ENCODE results near the gene CSNK1E. TPM values are rescaled to one million over a fixed set of nuclear protein-coding genes. Genes with fewer than 3 reads are reported as not detected.
"Not testable (repeated sequence)": the region's sequence is repeated elsewhere in the genome, so short reads cannot be mapped to it uniquely, and the experiment has no call there.

The CSNK1E gene
- total and polyA plus RNA-seq, 5 experiments from 2014 or later: 9.1 to 116 (median 16.1) TPM

DNA sequence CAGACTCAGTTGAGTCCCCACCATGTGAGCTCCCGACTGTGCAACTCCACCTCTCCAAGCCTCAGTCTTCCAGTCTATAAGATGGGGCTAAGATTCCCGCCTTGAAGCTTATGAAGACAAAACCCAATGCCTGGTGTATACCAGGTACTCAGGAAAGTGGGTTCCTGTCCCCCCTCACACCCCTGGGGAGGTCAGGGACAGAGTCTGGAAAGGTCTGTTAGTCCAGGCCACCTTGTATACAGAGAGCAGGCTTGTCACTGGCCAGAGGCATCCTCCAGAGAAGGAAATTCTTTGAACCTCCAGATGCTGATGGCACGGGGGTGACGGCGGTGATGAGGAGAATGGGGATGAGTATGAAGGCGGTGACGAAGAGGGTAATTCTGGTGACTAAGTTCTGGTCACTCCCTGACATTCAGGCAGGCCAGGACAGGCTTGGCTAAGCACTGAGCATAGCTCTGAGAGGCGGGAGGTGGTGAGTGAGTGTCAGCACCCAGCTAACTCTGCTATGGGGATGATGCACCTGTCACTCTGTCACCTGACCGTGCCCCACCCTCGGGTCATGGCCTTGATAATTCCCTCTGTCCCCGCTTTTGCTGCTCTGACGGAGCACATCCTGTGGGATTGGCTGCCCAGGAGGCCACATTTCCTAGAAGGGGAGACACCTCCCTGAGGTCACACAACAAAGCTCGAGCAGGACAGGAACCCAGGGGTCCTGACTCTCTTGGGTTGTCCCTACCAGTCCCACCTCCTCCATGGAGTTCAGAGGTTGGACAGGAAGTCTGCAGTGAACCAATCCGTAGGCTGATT lies 30.9 kb upstream of the CSNK1E start:
- POLR2A ChIA-PET: no interaction called here
- peaks cover 3 to 18% (median 8%) of the 10 kb centered on the region in 5 donors for H3K27me3 Mint-ChIP-seq
- H3K27ac Mint-ChIP-seq: peak overlapping the region in 2 of 10 donors; percentile 11 to 53
- no peaks in the 10 kb centered on the region for H3K9me3 Mint-ChIP-seq
- H3K4me3 Mint-ChIP-seq: no peak overlapping the region
- DNase-seq (peak in 1 of 10 donors; percentile 14), ATAC-seq (no peak)
- H3K36me3 Mint-ChIP-seq: no peaks in the 10 kb centered on the region
- peaks cover 0 to 3% (median under 1%) of the 10 kb centered on the region in 4 donors for H3K4me1 Mint-ChIP-seq

DNA sequence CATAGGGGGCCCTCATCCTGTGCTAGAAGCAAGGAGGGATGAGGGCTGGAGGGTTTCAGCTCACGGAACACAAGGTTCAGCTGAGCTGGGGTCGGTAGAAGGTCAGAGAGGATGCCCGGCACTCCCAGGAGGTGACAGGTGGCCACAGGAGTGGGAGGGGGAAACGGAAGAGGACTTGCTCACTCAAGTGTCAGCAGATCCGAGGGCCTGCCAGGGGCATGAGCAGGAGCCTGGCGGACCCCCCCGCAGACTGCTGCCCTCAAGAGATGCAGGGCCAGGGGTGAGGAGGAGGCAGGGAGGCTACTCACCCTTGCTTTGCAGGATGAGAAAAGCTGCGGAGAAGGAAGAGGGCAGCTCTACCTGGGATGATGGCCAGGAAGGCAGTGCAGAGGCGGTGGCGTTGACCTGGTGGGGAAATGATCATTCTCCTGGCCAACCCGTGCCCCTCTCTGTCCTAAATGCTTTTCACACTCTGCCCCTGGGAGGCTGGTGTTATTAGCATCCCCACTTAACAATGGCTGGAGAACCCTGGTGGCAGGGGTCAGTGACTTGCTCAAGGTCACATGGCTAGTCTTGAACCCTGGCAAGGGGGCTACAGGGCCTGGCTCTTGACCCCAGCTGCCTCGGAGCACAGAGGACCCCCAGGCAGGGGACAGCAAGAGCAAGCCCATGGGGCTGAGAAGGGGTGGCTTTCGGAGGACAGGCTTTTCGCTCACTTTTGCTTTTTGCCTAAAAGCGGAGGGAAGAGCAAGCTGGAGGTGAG lies 30.1 kb upstream of the CSNK1E start:
- Mint-ChIP-seq H3K27ac (peak overlapping the region in 3 of 10 donors; percentile 11 to 53 (median 48)), H3K4me3 (no peak overlapping the region), H3K4me1 (peaks cover 0 to 3% (median 0%) of the 10 kb centered on the region in 4 donors), H3K9me3 (no peaks in the 10 kb centered on the region), H3K36me3 (no peaks in the 10 kb centered on the region), H3K27me3 (peaks cover 3 to 19% (median 8%) of the 10 kb centered on the region in 5 donors)
- POLR2A ChIA-PET: no interaction called here
- ATAC-seq (no peak), DNase-seq (peak in 1 of 10 donors; percentile 15)

DNA sequence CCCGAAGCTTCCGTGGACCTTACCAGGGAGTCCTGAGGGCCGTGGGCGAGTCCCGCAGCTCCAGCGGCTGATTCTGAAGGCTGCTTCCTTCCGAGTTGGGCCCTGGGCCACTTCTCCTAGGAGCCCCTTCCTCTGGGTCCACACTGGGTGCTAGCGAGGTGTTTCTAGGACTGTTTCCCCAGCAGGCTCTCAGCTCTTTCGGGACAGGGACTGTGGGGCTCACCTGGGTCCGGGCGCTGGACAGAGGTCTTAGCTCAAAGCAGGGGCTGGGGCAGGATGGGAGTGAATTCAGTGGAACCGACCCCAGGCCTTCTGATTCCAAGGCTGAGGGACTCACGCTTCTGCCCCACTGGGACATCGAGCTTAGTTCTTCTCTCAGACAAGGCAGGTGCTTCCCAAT lies 29.3 kb upstream of the CSNK1E start:
- H3K4me3 Mint-ChIP-seq: no peak overlapping the region
- no peaks in the 10 kb centered on the region for H3K36me3 Mint-ChIP-seq
- ATAC-seq: no peak
- POLR2A ChIA-PET: no interaction called here
- H3K27ac Mint-ChIP-seq: peak overlapping the region in 1 of 10 donors; percentile 53
- no peaks in the 10 kb centered on the region for H3K9me3 Mint-ChIP-seq
- peaks cover 0 to 3% (median 0%) of the 10 kb centered on the region in 4 donors for H3K4me1 Mint-ChIP-seq
- peaks cover 3 to 19% (median 8%) of the 10 kb centered on the region in 5 donors for H3K27me3 Mint-ChIP-seq
- DNase-seq: peak in 1 of 10 donors; percentile 15

DNA sequence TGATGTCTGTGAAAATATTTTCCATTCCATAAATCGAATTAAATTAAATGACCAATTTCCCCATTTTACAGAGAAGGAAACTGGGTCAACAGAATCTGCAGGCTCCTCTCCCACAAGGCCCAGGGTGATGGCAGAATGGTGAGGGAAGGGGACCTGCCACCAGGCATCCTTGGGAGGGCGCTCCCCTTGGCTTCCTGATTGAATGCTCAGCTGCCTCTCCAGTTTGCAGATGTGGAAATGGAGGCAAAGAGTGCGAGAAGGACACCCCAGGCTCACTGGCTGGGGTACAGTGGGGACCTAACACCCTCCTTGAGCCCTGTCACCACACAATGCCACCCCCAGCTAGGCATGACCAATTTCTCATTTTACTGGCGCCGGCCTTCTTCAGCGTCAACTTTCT lies 28.5 kb upstream of the CSNK1E start:
- peaks cover 0 to 3% (median 0%) of the 10 kb centered on the region in 4 donors for H3K4me1 Mint-ChIP-seq
- H3K27ac Mint-ChIP-seq: no peak overlapping the region
- ATAC-seq (no peak), DNase-seq (peak in 1 of 10 donors; percentile 14)
- no peaks in the 10 kb centered on the region for H3K9me3 Mint-ChIP-seq
- peaks cover 3 to 20% (median 8%) of the 10 kb centered on the region in 5 donors for H3K27me3 Mint-ChIP-seq
- H3K36me3 Mint-ChIP-seq: no peaks in the 10 kb centered on the region
- no peak overlapping the region for H3K4me3 Mint-ChIP-seq
- POLR2A ChIA-PET: no interaction called here

DNA sequence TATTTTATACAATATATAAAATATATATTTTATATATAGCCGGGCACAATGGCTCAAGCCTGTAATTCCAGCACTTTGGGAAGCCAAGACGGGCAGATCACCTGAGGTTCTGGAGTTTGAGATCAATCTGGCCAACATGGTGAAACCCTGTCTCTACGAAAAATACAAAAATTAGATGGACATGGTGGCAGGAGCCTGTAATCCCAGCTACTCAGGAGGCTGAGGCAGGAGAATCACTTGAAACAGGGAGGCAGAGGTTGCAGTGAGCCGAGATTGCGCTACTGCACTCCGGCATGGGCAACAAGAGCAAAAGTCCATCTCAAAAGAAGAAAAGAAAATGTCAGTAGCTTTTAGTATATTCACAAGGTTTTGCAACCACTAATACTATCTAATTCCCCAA lies 22.7 kb upstream of the CSNK1E start:
- H3K27ac Mint-ChIP-seq: peak overlapping the region in 1 of 10 donors; percentile 59
- H3K9me3 Mint-ChIP-seq, ATAC-seq, DNase-seq, H3K27me3 Mint-ChIP-seq, POLR2A ChIA-PET, H3K36me3 Mint-ChIP-seq, H3K4me3 Mint-ChIP-seq: not testable (repeated sequence)
- H3K4me1 Mint-ChIP-seq: peaks cover 0 to 11% (median 5%) of the 10 kb centered on the region in 4 donors

DNA sequence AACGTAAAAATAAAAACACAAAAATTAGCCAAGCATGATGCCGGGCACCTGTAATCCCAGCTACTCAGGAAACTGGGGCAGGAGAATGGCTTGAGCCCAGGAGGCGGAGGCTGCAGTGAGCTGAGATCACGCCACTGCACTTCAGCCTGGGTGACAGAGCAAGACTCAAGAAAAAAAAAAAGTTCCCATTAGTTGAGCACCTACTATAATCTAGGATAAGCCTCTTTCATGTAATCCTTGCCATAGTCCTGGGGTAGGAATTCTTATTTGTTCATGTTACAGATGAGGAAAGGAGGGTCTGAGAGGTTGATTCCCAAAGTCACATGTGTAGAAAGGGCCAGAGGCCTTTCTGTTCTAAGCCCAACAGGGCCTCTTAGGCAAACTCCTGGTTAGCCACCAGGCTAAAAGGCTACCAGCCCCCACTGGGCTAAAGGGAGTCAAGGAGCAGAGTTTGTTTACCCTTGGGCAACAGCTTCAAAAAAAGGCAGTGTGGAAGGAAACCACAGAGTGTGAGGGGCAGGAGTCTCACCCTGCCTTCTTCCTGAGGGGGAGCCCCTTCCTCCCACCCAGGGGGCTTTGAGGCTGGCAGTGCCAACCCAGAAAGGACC lies 21.6 kb upstream of the CSNK1E start:
- peak overlapping the region in 1 of 10 donors; percentile 2 for H3K4me3 Mint-ChIP-seq
- peaks cover 0 to 9% (median 4%) of the 10 kb centered on the region in 5 donors for H3K27me3 Mint-ChIP-seq
- no peaks in the 10 kb centered on the region for H3K9me3 Mint-ChIP-seq
- H3K27ac Mint-ChIP-seq: no peak overlapping the region
- H3K36me3 Mint-ChIP-seq: no peaks in the 10 kb centered on the region
- POLR2A ChIA-PET: no interaction called here
- H3K4me1 Mint-ChIP-seq: peaks cover 0 to 11% (median 5%) of the 10 kb centered on the region in 4 donors
- DNase-seq: no peak
- ATAC-seq: no peak

DNA sequence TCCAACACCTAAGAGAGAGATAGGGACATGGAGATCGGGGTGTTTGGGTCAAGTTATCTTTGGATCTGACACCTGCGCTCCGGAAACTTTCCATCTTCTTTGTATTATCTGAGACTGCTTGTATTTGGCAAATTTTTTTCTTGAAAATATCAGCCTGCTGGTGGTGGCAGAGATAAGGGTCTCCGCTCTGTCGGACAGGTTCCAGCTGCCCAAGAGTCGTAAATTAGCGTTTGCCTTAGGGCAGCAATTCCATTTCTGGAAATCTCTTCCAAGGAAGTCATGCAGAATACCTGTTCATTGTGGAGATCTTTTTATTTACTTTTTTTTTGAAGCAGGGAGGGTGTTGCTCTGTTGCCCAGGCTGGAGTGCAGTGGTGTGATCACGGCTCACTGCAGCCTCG lies 19.5 kb upstream of the CSNK1E start:
- Mint-ChIP-seq H3K4me1 (peaks cover 0 to 11% (median 5%) of the 10 kb centered on the region in 4 donors), H3K9me3 (no peaks in the 10 kb centered on the region), H3K4me3 (peak overlapping the region; percentile 61 to 81 (median 73)), H3K27ac (peak overlapping the region in 3 of 10 donors; percentile 15 to 84 (median 31)), H3K36me3 (no peaks in the 10 kb centered on the region), H3K27me3 (peaks cover 0 to 7% (median 4%) of the 10 kb centered on the region in 5 donors)
- ATAC-seq: no peak
- DNase-seq: no peak
- POLR2A ChIA-PET: no interaction called here

DNA sequence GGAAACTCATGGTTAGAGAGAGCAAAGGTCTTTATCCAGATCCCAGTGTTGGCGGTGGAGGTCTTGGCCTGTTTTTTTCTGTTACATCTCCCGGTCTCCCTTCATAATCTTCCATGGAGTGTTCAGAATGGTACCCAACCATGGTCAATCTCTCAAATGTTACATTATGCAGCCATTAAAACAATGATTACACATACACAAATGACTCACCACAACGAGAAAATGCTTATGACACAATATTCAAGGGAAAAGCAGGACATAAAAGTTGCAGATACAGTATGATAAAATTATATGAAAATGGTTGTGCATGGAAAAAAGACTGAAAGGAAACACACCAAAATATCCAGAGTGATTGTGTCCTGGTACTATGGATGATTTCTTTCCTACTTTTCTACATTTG lies 17.8 kb upstream of the CSNK1E start:
- Mint-ChIP-seq H3K36me3 (no peaks in the 10 kb centered on the region), H3K4me3 (peak overlapping the region in 8 of 10 donors; percentile 11 to 72 (median 52)), H3K4me1 (peaks cover 0 to 11% (median 5%) of the 10 kb centered on the region in 4 donors), H3K9me3 (no peaks in the 10 kb centered on the region), H3K27me3 (peaks cover 0 to 6% (median 4%) of the 10 kb centered on the region in 5 donors), H3K27ac (no peak overlapping the region)
- DNase-seq (no peak), ATAC-seq (no peak)
- POLR2A ChIA-PET: no interaction called here

DNA sequence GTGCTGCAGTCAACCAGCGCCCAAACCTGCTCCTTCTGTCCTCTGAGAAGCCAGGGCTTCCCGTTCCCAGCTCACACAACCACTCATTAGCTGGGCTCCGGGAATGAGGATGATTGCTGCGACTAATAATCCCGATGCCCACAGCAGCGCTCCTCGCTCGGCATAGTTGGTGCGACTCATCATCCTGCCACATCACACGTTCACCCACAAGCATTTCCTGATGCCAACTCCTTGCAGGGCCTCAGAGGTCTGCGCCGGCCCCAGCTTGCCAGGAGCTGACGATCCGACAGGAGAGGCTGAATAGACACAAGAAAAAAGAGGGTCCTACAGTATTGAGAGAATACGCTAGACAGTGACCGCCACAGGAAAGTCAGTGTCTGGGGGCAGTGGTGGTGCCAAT lies 10.6 kb upstream of the CSNK1E start:
- POLR2A ChIA-PET: no interaction called here
- Mint-ChIP-seq H3K4me1 (peaks cover 0 to 8% (median 5%) of the 10 kb centered on the region in 4 donors), H3K9me3 (no peaks in the 10 kb centered on the region), H3K27ac (peak overlapping the region in 6 of 10 donors; percentile 8 to 84 (median 54)), H3K27me3 (peaks cover 0 to 4% (median 0%) of the 10 kb centered on the region in 5 donors), H3K36me3 (no peaks in the 10 kb centered on the region), H3K4me3 (peak overlapping the region in 8 of 10 donors; percentile 20 to 75 (median 51))
- DNase-seq (no peak), ATAC-seq (no peak)

DNA sequence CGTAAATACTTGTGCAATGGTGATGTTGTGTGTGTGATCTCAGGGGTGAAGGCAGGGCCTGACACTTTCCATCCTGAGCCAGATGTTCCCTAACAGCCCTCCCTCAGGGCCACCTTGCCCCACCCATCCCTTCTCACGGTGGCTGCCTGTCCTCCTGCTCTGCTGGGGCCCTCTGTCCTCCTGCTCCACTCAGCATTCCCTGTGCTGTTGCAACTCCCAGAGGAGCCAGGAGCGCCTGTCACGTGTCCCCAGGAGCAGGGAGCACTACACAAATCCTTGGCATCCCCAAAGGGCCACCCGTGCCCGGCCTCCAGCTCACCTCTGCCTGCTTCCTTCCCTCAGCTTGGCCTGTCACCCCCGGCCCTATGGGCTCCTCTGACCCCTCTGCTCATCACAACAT lies 10.2 kb upstream of the CSNK1E start:
- Mint-ChIP-seq H3K9me3 (no peaks in the 10 kb centered on the region), H3K27ac (peak overlapping the region in 6 of 10 donors; percentile 8 to 84 (median 70)), H3K4me1 (peaks cover 0 to 8% (median 5%) of the 10 kb centered on the region in 4 donors), H3K36me3 (no peaks in the 10 kb centered on the region), H3K4me3 (peak overlapping the region in 8 of 10 donors; percentile 20 to 75 (median 51)), H3K27me3 (peaks cover 0 to 4% (median 0%) of the 10 kb centered on the region in 5 donors)
- DNase-seq: no peak
- POLR2A ChIA-PET: no interaction called here
- no peak for ATAC-seq

DNA sequence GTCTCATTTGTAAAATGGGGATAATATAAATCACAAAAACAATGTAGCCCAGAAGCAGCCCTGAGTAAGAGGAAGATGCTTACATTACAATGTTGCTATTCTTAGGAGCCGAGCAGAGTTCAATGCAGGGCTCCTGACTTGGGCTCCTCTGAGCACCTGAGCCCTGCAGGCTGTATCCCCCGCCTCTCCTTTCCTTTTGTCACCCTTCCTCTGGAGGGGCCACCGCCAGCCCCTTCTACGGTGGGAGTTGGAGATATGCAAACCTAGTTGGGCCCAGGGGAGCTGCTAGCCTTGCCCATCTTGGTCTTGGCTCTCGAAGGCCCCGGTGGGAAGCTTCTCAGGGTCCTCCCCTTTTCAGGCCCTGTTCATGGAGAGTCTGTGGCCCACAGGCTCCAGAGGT lies 8.4 kb upstream of the CSNK1E start:
- peaks cover 0 to 8% (median 5%) of the 10 kb centered on the region in 4 donors for H3K4me1 Mint-ChIP-seq
- H3K9me3 Mint-ChIP-seq: no peaks in the 10 kb centered on the region
- H3K36me3 Mint-ChIP-seq: no peaks in the 10 kb centered on the region
- peaks cover 0 to 4% (median 0%) of the 10 kb centered on the region in 5 donors for H3K27me3 Mint-ChIP-seq
- no peak overlapping the region for H3K27ac Mint-ChIP-seq
- DNase-seq (no peak), ATAC-seq (no peak)
- no peak overlapping the region for H3K4me3 Mint-ChIP-seq
- POLR2A ChIA-PET: interaction anchor here (1.4 kb wide), 1 partner anchor 12 kb away, joined by 4 read pairs; no protein-coding TSS in a partner anchor

DNA sequence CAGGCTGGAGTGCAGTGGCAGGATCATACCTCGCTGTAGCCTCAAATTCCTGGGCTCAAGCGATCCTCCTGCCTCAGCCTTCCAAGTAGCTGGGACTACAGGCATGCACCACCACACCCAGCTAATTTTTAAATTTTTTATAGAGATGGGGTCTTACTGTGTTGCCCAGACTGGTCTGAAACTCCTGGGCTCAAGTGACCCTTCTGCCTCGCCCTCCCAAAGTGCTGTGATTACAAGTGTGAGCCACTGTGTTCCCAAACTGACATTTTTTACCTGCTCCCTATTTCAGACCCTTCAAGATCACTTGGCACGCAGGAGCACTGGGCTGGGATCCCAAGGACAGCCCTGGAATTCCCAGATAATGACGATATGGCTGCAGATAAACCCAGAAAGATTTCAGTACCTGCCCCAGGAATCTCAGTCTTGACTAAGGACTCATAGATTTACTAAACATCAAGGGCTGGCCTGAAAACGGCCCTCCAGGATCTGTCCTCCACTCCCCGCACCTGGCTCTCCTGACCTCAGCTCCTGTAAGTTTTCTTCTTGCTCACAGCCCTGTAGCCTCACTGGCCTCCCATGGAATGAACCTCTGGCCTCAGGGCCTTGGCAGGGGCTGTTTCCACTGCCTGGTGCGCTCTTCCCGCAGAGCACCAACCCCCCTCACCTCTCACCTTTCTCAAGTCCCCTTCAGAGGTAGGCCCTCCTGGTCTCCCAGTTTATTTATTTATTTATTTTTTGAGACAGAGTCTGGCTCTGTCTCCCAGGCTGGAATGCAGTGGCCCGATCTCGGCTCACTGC lies 3.6 kb upstream of the CSNK1E start:
- ATAC-seq (no peak), DNase-seq (no peak)
- Mint-ChIP-seq H3K4me3 (peak overlapping the region in 2 of 10 donors; percentile 34 to 50), H3K36me3 (no peaks in the 10 kb centered on the region), H3K27me3 (no peaks in the 10 kb centered on the region), H3K27ac (peak overlapping the region in 3 of 10 donors; percentile 43 to 85 (median 68)), H3K4me1 (peaks cover 5 to 15% (median 15%) of the 10 kb centered on the region in 4 donors), H3K9me3 (no peaks in the 10 kb centered on the region)
- POLR2A ChIA-PET: no interaction called here

Measured in naive thymus-derived CD8-positive, alpha-beta T cell (primary cell).